ENCODE measurements around the gene WFS1.

WFS1 gene

GRCh38 chr4:6290769-6291547 lies 21.3 kb downstream of the WFS1 start:
- no peak overlapping the region for H3K4me3 ChIP-seq (ENCODE audit: low read depth, low read length)
- no peak for TF ChIP-seq CTCF (IDR thresholded peaks at IDR 0.05; ENCODE audit: low read depth, low read length)

- no peak for TF ChIP-seq CTCF (IDR thresholded peaks at IDR 0.05; ENCODE audit: low read depth, low read length)
- no peak overlapping the region for H3K4me3 ChIP-seq (ENCODE audit: low read depth, low read length)
These were observed 22.2 kb downstream of the WFS1 start for GRCh38 chr4:6291784-6292297.

GRCh38 chr4:6292376-6293096 lies 22.9 kb downstream of the WFS1 start:
- no peak overlapping the region for H3K4me3 ChIP-seq (ENCODE audit: low read depth, low read length)
- no peak for TF ChIP-seq CTCF (IDR thresholded peaks at IDR 0.05; ENCODE audit: low read depth, low read length)

- H3K4me3 ChIP-seq (ENCODE audit: low read depth, low read length) = no peak overlapping the region
- no peak for TF ChIP-seq CTCF (IDR thresholded peaks at IDR 0.05; ENCODE audit: low read depth, low read length)
These were observed 23.4 kb downstream of the WFS1 start for GRCh38 chr4:6293097-6293445.

DNA sequence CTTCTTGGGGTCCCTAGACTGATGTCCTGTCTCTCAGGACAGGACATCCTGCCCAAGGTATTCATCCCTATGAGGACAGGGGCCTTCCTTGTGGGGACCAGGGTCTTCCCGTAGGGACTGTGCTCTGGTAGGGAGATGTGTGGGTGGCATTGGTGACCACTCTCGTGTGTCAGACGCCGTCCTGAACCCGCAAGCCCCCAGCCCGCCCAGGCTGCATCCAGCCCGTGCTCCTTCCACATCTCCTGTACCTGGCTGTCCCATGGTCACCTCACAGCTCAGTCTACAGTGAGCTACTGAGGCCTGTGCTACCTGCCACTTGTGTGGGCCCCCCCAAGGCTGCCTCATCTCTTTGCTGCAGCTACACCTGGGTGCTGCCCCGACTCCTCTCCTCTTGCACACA lies 24.0 kb downstream of the WFS1 start:
- H3K4me3 ChIP-seq (ENCODE audit: low read depth, low read length) = no peak overlapping the region
- TF ChIP-seq CTCF (IDR thresholded peaks at IDR 0.05; ENCODE audit: low read depth, low read length) = no peak

DNA sequence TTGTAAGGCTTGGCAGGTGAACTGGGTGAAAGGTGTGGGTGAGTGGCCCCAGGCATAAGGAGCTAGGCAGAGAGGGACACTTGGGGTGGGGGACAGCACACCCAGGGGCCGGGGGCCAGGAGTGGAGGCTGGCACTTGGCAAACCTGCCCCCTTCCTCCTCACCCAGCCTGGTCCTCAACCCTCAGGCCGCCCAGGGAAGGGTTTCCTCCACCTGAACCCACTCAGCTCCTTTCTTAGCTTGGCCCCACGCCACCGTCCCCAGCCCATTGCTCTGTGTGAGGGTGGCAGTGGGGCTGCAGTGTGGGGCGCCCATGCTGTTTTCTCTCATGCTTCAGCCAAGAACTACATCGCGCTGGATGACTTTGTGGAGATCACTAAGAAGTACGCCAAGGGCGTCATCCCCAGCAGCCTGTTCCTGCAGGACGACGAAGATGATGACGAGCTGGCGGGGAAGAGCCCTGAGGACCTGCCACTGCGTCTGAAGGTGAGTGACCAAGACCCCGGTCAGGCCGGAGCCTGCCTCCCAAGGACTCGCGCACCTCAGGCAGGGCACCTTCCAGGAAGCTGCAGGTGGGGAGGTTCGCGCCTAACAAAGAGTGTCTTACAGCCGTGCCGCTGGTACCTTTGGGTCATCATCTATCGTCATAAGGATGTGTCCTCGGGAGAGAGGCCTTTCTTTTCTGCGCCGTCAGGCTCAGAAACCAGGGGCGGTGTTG lies 25.2 kb downstream of the WFS1 start:
- H3K4me3 ChIP-seq (ENCODE audit: low read depth, low read length) = no peak overlapping the region
- no peak for TF ChIP-seq CTCF (IDR thresholded peaks at IDR 0.05; ENCODE audit: low read depth, low read length)
